ENCODE measurements around the gene PRSS53.

- TF ChIP-seq REST (IDR thresholded peaks at IDR 0.05; ENCODE audit: low read depth, low read length), result no peak
- no peak for TF ChIP-seq CTCF (IDR thresholded peaks at IDR 0.05 in 2 of 3, conservative IDR thresholded peaks at IDR 0.05 in 1 of 3; ENCODE audit: control insufficient read depth in 2 of 3, extremely low read depth in 1 of 3, insufficient read depth in 1 of 3, low read depth in 3 of 3, low read length in 3 of 3)
- TF ChIP-seq YY1 (IDR thresholded peaks at IDR 0.05; ENCODE audit: low read depth, low read length), result 0 out of 2 replicates have a peak, but pooled peaks have one; percentile 19
- TF ChIP-seq PKNOX1 (IDR thresholded peaks at IDR 0.05), result no peak
- TF ChIP-seq RAD21 (IDR thresholded peaks at IDR 0.05; ENCODE audit: insufficient read depth, low read depth, low read length), result no peak
- TF ChIP-seq CHD4 (IDR thresholded peaks at IDR 0.05), result no peak
- no peak for TF ChIP-seq PBX3 (IDR thresholded peaks at IDR 0.05; ENCODE audit: insufficient replicate concordance, low read depth, low read length)
- TF ChIP-seq EGR1 (IDR thresholded peaks at IDR 0.05; ENCODE audit: borderline replicate concordance in 1 of 2, low read depth in 2 of 2, low read length in 2 of 2), result no peak
These were observed 11.3 kb upstream of the PRSS53 start for GRCh38 chr16:31099860-31100638.

Measured in GM12878 (cell line).